B cell (primary cell): ENCODE measurements around the gene FAM53A. TPM values are rescaled to one million over a fixed set of nuclear protein-coding genes. Genes with fewer than 3 reads are reported as not detected.

Source experiments
- ATAC-seq: fragments of 200-7000 bp; cut with Tn5 transposase; one replicate; pipeline ENCODE4 v1.10.0; 2021; ENCODE audit warnings: low read depth, mild to moderate bottlenecking, moderate number of reproducible peaks, moderate library complexity
- CTCF ChIA-PET: fragments of 350-600 bp; sonication (Branson Sonifier 250); formaldehyde crosslinking; loops from one replicate; lab custom pipeline; 2021; ENCODE audit warnings: antibody characterized with exemption, inconsistent platforms; lab: Charles Lee
- POLR2A ChIA-PET: fragments of 350-600 bp; sonication (Branson Sonifier 250); formaldehyde crosslinking; loops from one replicate; lab custom pipeline; 2021; ENCODE audit warnings: antibody characterized with exemption; lab: Charles Lee
- DNase-seq: peaks from one replicate; pipeline ENCODE4 v3.0.0; 2013
- H2AFZ ChIP-seq: 2 replicates; pipeline ENCODE4 v1.6.1; 2012; ENCODE audit warnings: mild to moderate bottlenecking, low read depth, low read length; ENCODE audit not compliant: insufficient read depth, poor library complexity, severe bottlenecking
- H3K27ac ChIP-seq, 2 donors: 1 replicate in 1 of 2; 2 replicates in 1 of 2; pipeline ENCODE4 v1.5.1; 2012 to 2013; ENCODE audit warnings: low read length in 2 of 2, mild to moderate bottlenecking in 2 of 2, moderate library complexity in 1 of 2
- H3K27me3 ChIP-seq, 4 experiments: fragments of 200-600 bp in 1 of 4; sonication (generic) in 1 of 4; replicated peaks in 1 of 4; 1 replicate in 2 of 4; 2 replicates in 2 of 4; pipeline versions ENCODE4 v1.6.1 to v1.7.0; 2013 to 2016; ENCODE audit warnings: low read length in 3 of 4, mild to moderate bottlenecking in 2 of 4, mixed read lengths in 1 of 4, moderate library complexity in 1 of 4; ENCODE audit not compliant: insufficient read depth in 4 of 4, control insufficient read depth in 3 of 4; ENCODE audit errors: control extremely low read depth in 1 of 4
- H3K36me3 ChIP-seq, 2 experiments: replicated peaks in 1 of 2; 1 replicate in 1 of 2; 2 replicates in 1 of 2; pipeline versions ENCODE4 v1.6.1 to v1.7.1; 2013; ENCODE audit warnings: low read length in 1 of 2; ENCODE audit not compliant: insufficient read depth in 2 of 2, control insufficient read depth in 1 of 2; ENCODE audit errors: control extremely low read depth in 1 of 2, extremely low read depth in 1 of 2
- H3K4me1 ChIP-seq, 2 donors: fragments of 200-600 bp in 1 of 2; sonication (generic) in 1 of 2; 1 replicate in 1 of 2; 2 replicates in 1 of 2; pipeline versions ENCODE4 v1.5.1 to v1.6.1; 2013 to 2017; ENCODE audit warnings: low read length in 2 of 2; ENCODE audit not compliant: control insufficient read depth in 2 of 2, insufficient read depth in 2 of 2
- H3K4me2 ChIP-seq: replicated peaks from 2 replicates; pipeline ENCODE3; 2012; ENCODE audit warnings: mild to moderate bottlenecking, low read depth, low read length; ENCODE audit not compliant: poor library complexity, severe bottlenecking
- H3K4me3 ChIP-seq, 5 experiments: fragments of 200-600 bp in 1 of 5; sonication (generic) in 1 of 5; 1 replicate in 3 of 5; 2 replicates in 2 of 5; pipeline versions ENCODE4 v1.5.1 to v1.7.0; 2011 to 2016; ENCODE audit warnings: low read length in 4 of 5, mild to moderate bottlenecking in 4 of 5, low read depth in 2 of 5, control low read depth in 1 of 5, moderate library complexity in 1 of 5; ENCODE audit not compliant: insufficient read depth in 1 of 5; ENCODE audit errors: control extremely low read depth in 1 of 5, extremely low read depth in 1 of 5
- H3K79me2 ChIP-seq: fragments of 200-600 bp; sonication (generic); one replicate; pipeline ENCODE4 v1.6.0; 2016; ENCODE audit warnings: low read length; ENCODE audit not compliant: control insufficient read depth, insufficient read depth
- H3K9ac ChIP-seq: fragments of 200-600 bp; sonication (generic); 2 replicates; pipeline ENCODE4 v1.6.1; 2017; ENCODE audit warnings: mild to moderate bottlenecking, low read length, moderate library complexity
- H3K9me3 ChIP-seq, 3 donors: one replicate each; pipeline versions ENCODE4 v1.6.1 to v1.7.1; 2013; ENCODE audit warnings: low read length in 2 of 3; ENCODE audit not compliant: control insufficient read depth in 2 of 3, insufficient read depth in 1 of 3; ENCODE audit errors: control extremely low read depth in 1 of 3
- H4K20me1 ChIP-seq: 2 replicates; pipeline ENCODE4 v1.6.0; 2012; ENCODE audit warnings: mild to moderate bottlenecking, low read length; ENCODE audit not compliant: insufficient read depth, control insufficient read depth, poor library complexity, severe bottlenecking
- H3K27ac Mint-ChIP-seq: one replicate; pipeline ENCODE4 v1.8.0; 2021; ENCODE audit warnings: mixed read lengths
- H3K27me3 Mint-ChIP-seq: one replicate; pipeline ENCODE4 v1.8.0; 2021; ENCODE audit warnings: mixed read lengths
- H3K4me1 Mint-ChIP-seq: one replicate; pipeline ENCODE4 v1.8.0; 2021; ENCODE audit warnings: mixed read lengths
- H3K4me3 Mint-ChIP-seq: one replicate; pipeline ENCODE4 v1.8.0; 2021; ENCODE audit warnings: mixed read lengths
- H3K9me3 Mint-ChIP-seq: one replicate; pipeline ENCODE4 v1.8.0; 2022; ENCODE audit warnings: mixed read lengths; ENCODE audit not compliant: insufficient read depth
- CTCF ChIP-seq: fragments of 200-600 bp; IDR thresholded peaks from one replicate; pipeline ENCODE4 v1.8.0; 2022; ENCODE audit warnings: antibody characterized with exemption, mild to moderate bottlenecking
- EZH2 ChIP-seq: IDR thresholded peaks from 2 replicates; pipeline ENCODE4 v1.6.1; 2012; ENCODE audit warnings: borderline replicate concordance, low read depth, mild to moderate bottlenecking, moderate library complexity, low read length; ENCODE audit not compliant: insufficient read depth, poor library complexity, severe bottlenecking
- WGBS: methylation state at CpG from one replicate; pipeline ENCODE4 v1.1.5; 2013; ENCODE audit warnings: missing lambda C conversion rate; ENCODE audit not compliant: insufficient coverage; 5-methylcytosine and 5-hydroxymethylcytosine counted together
- intact Hi-C: fragments of 100-400 bp; cut with micrococcal nuclease; formaldehyde crosslinking; loops from one replicate; pipeline ENCODE4 v1.10.0; 2022
- polyA plus RNA-seq: library from polyadenylated mRNA; depleted of rRNA; stranded (reverse); fragments of >200 nt; gene quantifications from 2 replicates; pipeline ENCODE4 v1.2.3, GENCODE V29; 2012
- total RNA-seq, 2 donors: library from RNA; stranded (reverse); fragments of 120-200 nt in 1 of 2; gene quantifications; 1 replicate in 1 of 2; 2 replicates in 1 of 2; pipeline versions ENCODE4 v1.2.3 to v1.2.4, GENCODE V29; 2013 to 2022

The FAM53A gene
- total and polyA plus RNA-seq, 2 donors (not counting 1 experiment from before 2014, with no cell fraction given), result 2.2 to 4.2 TPM

GRCh38 chr4:1667273-1667672, 16.8 kb downstream of the FAM53A start:
- Mint-ChIP-seq H3K4me3 (no peak overlapping the region), H3K27ac (no peak overlapping the region), H3K4me1 (no peaks in the 10 kb centered on the region), H3K27me3 (no peaks in the 10 kb centered on the region), H3K9me3 (no peaks in the 10 kb centered on the region)
- H2AFZ ChIP-seq, result no peak overlapping the region
- 98% methylated on average over 15 of the region's 15 CpGs for WGBS
- no peaks in the 10 kb centered on the region for H3K36me3 ChIP-seq
- H3K27me3 ChIP-seq, result no peaks in the 10 kb centered on the region
- no peak for ATAC-seq
- ChIA-PET POLR2A (no interaction called here), CTCF (no interaction called here)
- H3K4me3 ChIP-seq, result no peak overlapping the region
- no peak for TF ChIP-seq CTCF
- no peak for TF ChIP-seq EZH2
- H3K27ac ChIP-seq, result no peak overlapping the region
- H3K9me3 ChIP-seq, result peaks cover 0 to 4% (median 0%) of the 10 kb centered on the region in 3 donors
- H3K4me1 ChIP-seq, result no peaks in the 10 kb centered on the region
- H3K4me2 ChIP-seq, result no peak overlapping the region
- no peak for DNase-seq
- H3K9ac ChIP-seq, result no peak overlapping the region
- H4K20me1 ChIP-seq, result no peaks in the 10 kb centered on the region
- no peaks in the 10 kb centered on the region for H3K79me2 ChIP-seq
- intact Hi-C loops, result no loop called here

GRCh38 chr4:1666391-1666790, 17.7 kb downstream of the FAM53A start:
- no peaks in the 10 kb centered on the region for H3K27me3 Mint-ChIP-seq
- Histone ChIP-seq H3K4me2 (no peak overlapping the region), H3K27me3 (no peaks in the 10 kb centered on the region), H3K27ac (no peak overlapping the region), H3K4me3 (no peak overlapping the region), H3K9ac (no peak overlapping the region), H3K79me2 (no peaks in the 10 kb centered on the region), H2AFZ (no peak overlapping the region), H3K36me3 (no peaks in the 10 kb centered on the region), H3K4me1 (no peaks in the 10 kb centered on the region), H4K20me1 (no peaks in the 10 kb centered on the region), H3K9me3 (peaks cover 0 to 4% (median 0%) of the 10 kb centered on the region in 3 donors)
- TF ChIP-seq CTCF (no peak), EZH2 (no peak)
- no peak overlapping the region for H3K27ac Mint-ChIP-seq
- intact Hi-C loops, result no loop called here
- ChIA-PET CTCF (interaction anchor here (0.6 kb wide), 2 partner anchors 84 to 864 kb away, joined by 3 read pairs; no protein-coding TSS in a partner anchor), POLR2A (no interaction called here)
- ATAC-seq (no peak), DNase-seq (no peak)
- no peaks in the 10 kb centered on the region for H3K4me1 Mint-ChIP-seq
- no peak overlapping the region for H3K4me3 Mint-ChIP-seq
- no peaks in the 10 kb centered on the region for H3K9me3 Mint-ChIP-seq
- WGBS, result 94% methylated on average over 10 of the region's 12 CpGs
